AG04449 (cell line): ENCODE measurements around the gene PHTF1.

Experiments
- CTCF ChIA-PET: fragments of 350-600 bp; formaldehyde crosslinking; extraction: SDS; loops from one replicate; lab custom pipeline; 2021; ENCODE audit warnings: antibody characterized with exemption; lab: Yijun Ruan, JAX
- POLR2A ChIA-PET: fragments of 400-600, 350-600 bp; formaldehyde crosslinking; extraction: SDS; loops from one replicate; lab custom pipeline; 2020; ENCODE audit warnings: antibody characterized with exemption, inconsistent platforms; lab: Yijun Ruan, JAX
- DNase-seq: peaks from one replicate; pipeline ENCODE4 v3.0.0-alpha.2; 2010; ENCODE audit warnings: low read depth, low spot score
- H3K4me3 ChIP-seq: 2 replicates; pipeline ENCODE4 v1.5.1; 2011; ENCODE audit warnings: low read depth, mild to moderate bottlenecking, control low read depth, low read length
- CTCF ChIP-seq: IDR thresholded peaks from one replicate; pipeline ENCODE4 v1.5.1; 2011; ENCODE audit warnings: mild to moderate bottlenecking, moderate library complexity, low read length, control low read depth, inconsistent platforms; ENCODE audit not compliant: insufficient read depth; ENCODE audit errors: missing control alignments

PHTF1 gene

DNA sequence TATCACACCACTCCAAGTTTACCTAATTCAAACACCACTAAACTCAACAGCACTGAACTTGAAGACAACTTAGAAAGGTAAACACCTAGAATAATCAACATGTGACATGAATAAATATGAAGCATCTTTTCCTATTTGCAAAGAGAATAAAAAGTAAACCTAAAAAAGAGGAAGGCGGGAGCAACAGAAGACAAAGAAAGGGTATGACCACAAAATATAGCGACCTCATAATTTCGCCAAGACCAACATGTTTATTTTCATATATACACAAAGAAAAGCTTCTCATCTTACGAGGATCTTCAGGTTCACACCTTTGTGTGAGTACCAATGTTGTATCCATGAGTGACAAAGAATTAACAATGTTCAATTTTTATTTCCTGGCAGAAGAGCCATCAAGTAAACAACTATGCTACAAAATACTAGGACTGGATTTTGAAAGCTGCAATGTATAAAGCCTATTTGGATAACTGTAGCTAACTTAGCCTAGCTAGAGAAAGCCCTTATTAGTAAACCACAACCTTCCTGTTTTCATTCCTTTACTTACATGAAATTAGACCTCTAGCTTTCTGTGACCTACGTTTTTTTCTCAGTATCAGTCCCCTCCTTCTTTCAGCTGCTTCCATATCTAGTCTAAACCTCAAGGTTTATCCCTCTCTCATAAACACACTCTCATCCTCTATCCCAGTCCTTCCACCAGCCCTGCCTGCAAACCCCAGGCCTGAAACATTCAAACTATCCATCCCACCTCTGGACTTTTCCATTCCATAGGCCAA is 21.3 kb upstream of the PHTF1 start:
- POLR2A ChIA-PET: interaction anchor here (1.1 kb wide), 1 partner anchor 32 kb away, joined by 3 read pairs; the partner anchor contains the start of gene RSBN1
- TF ChIP-seq CTCF: no peak
- no peak overlapping the region for H3K4me3 ChIP-seq
- DNase-seq: no peak
- CTCF ChIA-PET: no interaction called here

- no peak for DNase-seq
- CTCF ChIA-PET: no interaction called here
- H3K4me3 ChIP-seq: no peak overlapping the region
- POLR2A ChIA-PET: no interaction called here
- TF ChIP-seq CTCF: no peak
These were observed 20.3 kb upstream of the PHTF1 start for GRCh38 chr1:113779542-113779941.

GRCh38 chr1:113777561-113777960 is 18.3 kb upstream of the PHTF1 start:
- no peak for TF ChIP-seq CTCF
- no peak for DNase-seq
- CTCF ChIA-PET: no interaction called here
- POLR2A ChIA-PET: no interaction called here
- no peak overlapping the region for H3K4me3 ChIP-seq

- TF ChIP-seq CTCF: no peak
- H3K4me3 ChIP-seq: no peak overlapping the region
- ChIA-PET CTCF (no interaction called here), POLR2A (no interaction called here)
- no peak for DNase-seq
These were observed 10.7 kb upstream of the PHTF1 start for GRCh38 chr1:113770031-113770430.

- POLR2A ChIA-PET: no interaction called here
- CTCF ChIA-PET: no interaction called here
- no peak overlapping the region for H3K4me3 ChIP-seq
- no peak for TF ChIP-seq CTCF
- DNase-seq: no peak
These were observed 10.3 kb upstream of the PHTF1 start for GRCh38 chr1:113769601-113769970.

GRCh38 chr1:113768916-113769600 is 9.8 kb upstream of the PHTF1 start:
- no peak overlapping the region for H3K4me3 ChIP-seq

More at GRCh38 chr1:113768916-113769600, 9.8 kb upstream of the PHTF1 start:
- no peak for DNase-seq
- TF ChIP-seq CTCF: no peak
- POLR2A ChIA-PET: no interaction called here
- CTCF ChIA-PET: no interaction called here
